Measurements from ENCODE around the gene ALK. TPM values are rescaled to one million over a fixed set of nuclear protein-coding genes. Genes with fewer than 3 reads are reported as not detected.
A peak's percentile ranks its signal among the peaks of the same experiment; 100 is the strongest.
"Not testable (repeated sequence)": the region's sequence is repeated elsewhere in the genome, so short reads cannot be mapped to it uniquely, and the experiment has no call there.

ALK gene
- total RNA-seq, 1 experiment from 2014 or later, result 0.87 TPM

- H4K20me1 ChIP-seq (ENCODE audit: low read length), result no peaks in the 10 kb centered on the region
- H3K4me1 ChIP-seq (ENCODE audit: insufficient read depth, low read length), result peaks cover 17% of the 10 kb centered on the region
- CTCF ChIA-PET, result no interaction called here
- no TSS peak for BruUV-seq (replicated peaks)
- no peaks in the 10 kb centered on the region for H3K9me3 ChIP-seq (ENCODE audit: low read length)
- H3K79me2 ChIP-seq (ENCODE audit: low read length), result no peaks in the 10 kb centered on the region
- H3F3A ChIP-seq (ENCODE audit: low read length, unreplicated experiment), result no peaks in the 10 kb centered on the region
- H3K27ac ChIP-seq (ENCODE audit: low read length), result no peak overlapping the region
- intact Hi-C loops (cut with micrococcal nuclease), result no loop called here
- ATAC-seq (no peak), DNase-seq (no peak)
- no peak overlapping the region for H3K9ac ChIP-seq (ENCODE audit: low read length)
- no peak overlapping the region for H3K4me3 ChIP-seq (ENCODE audit: low read length)
- TF ChIP-seq EZH2phosphoT487 (IDR thresholded peaks at IDR 0.05; ENCODE audit: borderline replicate concordance, low read length), result no peak
- TF ChIP-seq EZH2 (IDR thresholded peaks at IDR 0.05; ENCODE audit: low read length, unreplicated experiment), result no peak
- TF ChIP-seq CTCF (conservative IDR thresholded peaks at IDR 0.05; ENCODE audit: low read depth, low read length), result no peak
- POLR2A ChIA-PET (ENCODE audit: unreplicated experiment), result no interaction called here
- H3K27me3 ChIP-seq (ENCODE audit: low read length), result no peaks in the 10 kb centered on the region
- H2AFZ ChIP-seq (ENCODE audit: low read length), result no peak overlapping the region
- no peak overlapping the region for H3K4me2 ChIP-seq (ENCODE audit: low read length)
- no peaks in the 10 kb centered on the region for H3K9me2 ChIP-seq (replicated peaks; ENCODE audit: low read length)
- H3K36me3 ChIP-seq (ENCODE audit: low read depth, low read length), result no peaks in the 10 kb centered on the region
Measured at GRCh38 chr2:29755233-29755632, 166.2 kb downstream of the ALK start.

- ChIA-PET POLR2A (ENCODE audit: unreplicated experiment) (no interaction called here), CTCF (no interaction called here)
- H3K27ac ChIP-seq (ENCODE audit: low read length), result no peak overlapping the region
- H3K27me3 ChIP-seq (ENCODE audit: low read length), result no peaks in the 10 kb centered on the region
- H3K9ac ChIP-seq (ENCODE audit: low read length), result no peak overlapping the region
- H3K79me2 ChIP-seq (ENCODE audit: low read length), result no peaks in the 10 kb centered on the region
- intact Hi-C loops (cut with micrococcal nuclease), result no loop called here
- H3K9me2 ChIP-seq (replicated peaks; ENCODE audit: low read length), result no peaks in the 10 kb centered on the region
- BruUV-seq (replicated peaks), result no TSS peak
- no peaks in the 10 kb centered on the region for H3K36me3 ChIP-seq (ENCODE audit: low read depth, low read length)
- ATAC-seq (peak; percentile 25; the same call in 1 of the 2 replicates), DNase-seq (peak; percentile 58)
- no peaks in the 10 kb centered on the region for H3K9me3 ChIP-seq (ENCODE audit: low read length)
- H4K20me1 ChIP-seq (ENCODE audit: low read length), result no peaks in the 10 kb centered on the region
- H3K4me2 ChIP-seq (ENCODE audit: low read length), result peak overlapping the region; percentile 27
- no peak overlapping the region for H2AFZ ChIP-seq (ENCODE audit: low read length)
- TF ChIP-seq EZH2phosphoT487 (IDR thresholded peaks at IDR 0.05; ENCODE audit: borderline replicate concordance, low read length), result no peak
- TF ChIP-seq CTCF (conservative IDR thresholded peaks at IDR 0.05; ENCODE audit: low read depth, low read length), result no peak
- no peak for TF ChIP-seq EZH2 (IDR thresholded peaks at IDR 0.05; ENCODE audit: low read length, unreplicated experiment)
- H3K4me1 ChIP-seq (ENCODE audit: insufficient read depth, low read length), result peaks cover 28% of the 10 kb centered on the region
- no peak overlapping the region for H3K4me3 ChIP-seq (ENCODE audit: low read length)
- H3F3A ChIP-seq (ENCODE audit: low read length, unreplicated experiment), result no peaks in the 10 kb centered on the region
Measured at GRCh38 chr2:29753671-29754444, 167.5 kb downstream of the ALK start.

GRCh38 chr2:29751390-29751789 lies 170.0 kb downstream of the ALK start:
- no peak overlapping the region for H2AFZ ChIP-seq (ENCODE audit: low read length)
- ChIA-PET CTCF (no interaction called here), POLR2A (ENCODE audit: unreplicated experiment) (no interaction called here)
- no peaks in the 10 kb centered on the region for H3K9me3 ChIP-seq (ENCODE audit: low read length)
- H3K79me2 ChIP-seq (ENCODE audit: low read length), result no peaks in the 10 kb centered on the region
- no peaks in the 10 kb centered on the region for H3K27me3 ChIP-seq (ENCODE audit: low read length)
- DNase-seq (no peak), ATAC-seq (no peak)
- no peak overlapping the region for H3K27ac ChIP-seq (ENCODE audit: low read length)
- H3K4me2 ChIP-seq (ENCODE audit: low read length), result no peak overlapping the region
- H4K20me1 ChIP-seq (ENCODE audit: low read length), result no peaks in the 10 kb centered on the region
- H3K9ac ChIP-seq (ENCODE audit: low read length), result no peak overlapping the region
- H3K36me3 ChIP-seq (ENCODE audit: low read depth, low read length), result no peaks in the 10 kb centered on the region
- no peaks in the 10 kb centered on the region for H3K9me2 ChIP-seq (replicated peaks; ENCODE audit: low read length)
- intact Hi-C loops (cut with micrococcal nuclease), result no loop called here
- no peak overlapping the region for H3K4me3 ChIP-seq (ENCODE audit: low read length)
- H3F3A ChIP-seq (ENCODE audit: low read length, unreplicated experiment), result peaks cover 7% of the 10 kb centered on the region
- H3K4me1 ChIP-seq (ENCODE audit: insufficient read depth, low read length), result peaks cover 50% of the 10 kb centered on the region
- no TSS peak for BruUV-seq (replicated peaks)
- TF ChIP-seq EZH2phosphoT487 (IDR thresholded peaks at IDR 0.05; ENCODE audit: borderline replicate concordance, low read length) (no peak), CTCF (conservative IDR thresholded peaks at IDR 0.05; ENCODE audit: low read depth, low read length) (no peak), EZH2 (IDR thresholded peaks at IDR 0.05; ENCODE audit: low read length, unreplicated experiment) (no peak)

GRCh38 chr2:29750463-29750862 lies 170.9 kb downstream of the ALK start:
- BruUV-seq (replicated peaks); POLR2A ChIA-PET (ENCODE audit: unreplicated experiment); H4K20me1 ChIP-seq (ENCODE audit: low read length); H3K4me3 ChIP-seq (ENCODE audit: low read length); CTCF ChIA-PET; DNase-seq; H3K9me3 ChIP-seq (ENCODE audit: low read length); H3K27me3 ChIP-seq (ENCODE audit: low read length); H3K4me2 ChIP-seq (ENCODE audit: low read length); H3F3A ChIP-seq (ENCODE audit: low read length, unreplicated experiment); H3K9me2 ChIP-seq (replicated peaks; ENCODE audit: low read length); H3K27ac ChIP-seq (ENCODE audit: low read length); intact Hi-C loops (cut with micrococcal nuclease); H3K79me2 ChIP-seq (ENCODE audit: low read length); H3K36me3 ChIP-seq (ENCODE audit: low read depth, low read length); ATAC-seq; H2AFZ ChIP-seq (ENCODE audit: low read length); H3K9ac ChIP-seq (ENCODE audit: low read length): not testable (repeated sequence)
- H3K4me1 ChIP-seq (ENCODE audit: insufficient read depth, low read length), result peaks cover 60% of the 10 kb centered on the region
